SKM-1 treated with dmso at 0.1 percent for 144 hours (cell line): ENCODE measurements around the gene S100P.
A peak's percentile ranks its signal among the peaks of the same experiment; 100 is the strongest.

Experiments used
- DNase-seq: peaks from one replicate; lab custom pipeline; 2025; ENCODE audit not compliant: unreplicated experiment; lab: John Stamatoyannopoulos, UW

S100P gene

DNA sequence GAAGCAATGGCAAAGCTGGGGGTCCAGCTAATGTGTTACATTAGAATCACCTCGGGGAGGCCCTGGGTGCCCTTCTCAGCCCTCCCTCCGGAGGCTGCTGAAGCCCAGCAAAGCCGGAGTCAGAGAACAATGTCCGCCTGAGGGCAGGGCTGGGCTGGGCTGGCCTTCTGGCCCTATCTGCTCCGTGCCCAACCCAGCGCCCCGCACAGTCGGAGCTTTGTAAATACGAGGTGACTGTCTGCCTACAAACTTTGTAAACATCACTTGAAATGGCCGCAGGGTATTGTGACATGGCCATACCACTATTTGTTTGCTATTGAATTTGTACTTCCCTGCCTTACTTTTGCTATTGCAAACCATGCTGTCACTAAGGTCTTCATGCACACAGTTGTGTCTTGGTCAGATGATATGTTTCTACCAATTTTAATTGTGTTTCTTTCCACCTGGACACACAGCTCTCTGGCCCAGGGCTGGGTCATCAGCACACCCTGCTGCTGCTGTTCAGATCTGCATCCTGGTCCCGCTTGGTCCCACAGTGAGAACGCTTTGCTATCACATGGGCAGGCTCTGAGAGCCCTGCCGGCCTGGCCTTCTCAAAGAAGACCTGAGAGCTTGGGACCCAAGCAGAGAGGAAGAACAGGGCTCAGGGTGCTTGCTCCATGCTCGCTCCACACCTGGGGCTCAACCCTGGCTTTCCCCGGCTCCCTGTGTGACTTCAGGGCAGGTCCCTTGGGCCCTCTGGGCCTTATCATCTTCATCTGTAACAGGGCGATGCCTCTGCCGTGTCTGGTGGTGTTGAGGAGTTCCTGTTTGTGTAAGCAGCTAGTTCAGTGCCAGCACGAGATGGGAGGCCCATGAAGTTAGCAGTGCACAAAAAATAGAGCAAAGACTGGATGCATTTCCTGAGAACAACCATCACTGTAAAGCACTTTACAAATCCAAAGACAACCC, 2.3 kb downstream of the S100P start:
- peak; percentile 41 for DNase-seq

DNA sequence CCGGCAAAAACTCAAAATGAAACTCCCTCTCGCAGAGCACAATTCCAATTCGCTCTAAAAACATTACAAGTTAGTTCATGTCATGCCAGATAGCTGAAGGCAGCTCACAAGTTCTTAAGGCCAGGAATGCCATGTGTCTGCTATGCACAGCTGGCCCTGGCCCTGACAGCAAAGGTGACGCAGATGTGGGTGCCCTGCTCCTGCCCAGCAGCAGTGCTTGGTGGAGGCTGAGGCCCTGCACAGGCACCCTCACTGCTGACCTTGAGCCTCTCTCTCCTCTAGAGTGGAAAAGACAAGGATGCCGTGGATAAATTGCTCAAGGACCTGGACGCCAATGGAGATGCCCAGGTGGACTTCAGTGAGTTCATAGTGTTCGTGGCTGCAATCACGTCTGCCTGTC, 2.9 kb downstream of the S100P start:
- no peak for DNase-seq

DNA sequence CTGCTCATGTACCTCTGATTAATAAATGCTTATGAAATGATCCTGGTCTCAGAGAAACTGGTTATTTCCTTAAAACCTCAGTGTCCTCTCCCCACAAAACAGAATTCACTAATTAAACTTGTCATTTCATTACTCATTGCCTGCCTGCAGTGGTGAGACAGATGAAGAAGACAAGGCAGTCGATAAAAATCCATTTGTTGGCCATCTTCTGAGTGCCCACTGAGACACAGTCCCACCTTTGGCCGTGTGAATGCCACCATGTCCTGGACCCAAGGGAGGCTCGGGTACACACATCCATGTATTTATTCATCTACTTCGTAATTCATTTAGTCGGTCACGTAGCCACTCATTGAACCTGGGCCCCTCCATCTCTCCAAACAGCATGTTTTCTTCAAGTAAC, 3.5 kb downstream of the S100P start:
- no peak for DNase-seq

DNA sequence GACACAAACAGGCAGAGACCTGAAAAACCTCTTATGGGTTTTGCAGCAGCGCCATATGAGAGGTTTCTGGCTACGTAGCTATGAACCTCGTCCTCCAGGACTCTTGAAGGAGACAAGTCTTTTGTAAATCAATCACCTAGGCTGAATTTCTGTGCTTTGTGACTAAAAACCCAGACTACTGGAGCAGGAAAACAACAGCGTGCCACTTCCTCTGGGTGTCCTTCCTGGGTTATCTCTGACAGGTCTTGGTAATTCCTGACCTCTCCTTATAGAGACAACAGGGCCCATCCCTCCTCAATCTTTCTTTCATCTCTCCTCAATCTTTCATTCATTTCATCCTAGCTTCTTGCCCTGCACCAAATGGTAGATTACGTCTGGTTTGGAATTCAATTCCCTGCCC, 5.7 kb downstream of the S100P start:
- DNase-seq: no peak

DNA sequence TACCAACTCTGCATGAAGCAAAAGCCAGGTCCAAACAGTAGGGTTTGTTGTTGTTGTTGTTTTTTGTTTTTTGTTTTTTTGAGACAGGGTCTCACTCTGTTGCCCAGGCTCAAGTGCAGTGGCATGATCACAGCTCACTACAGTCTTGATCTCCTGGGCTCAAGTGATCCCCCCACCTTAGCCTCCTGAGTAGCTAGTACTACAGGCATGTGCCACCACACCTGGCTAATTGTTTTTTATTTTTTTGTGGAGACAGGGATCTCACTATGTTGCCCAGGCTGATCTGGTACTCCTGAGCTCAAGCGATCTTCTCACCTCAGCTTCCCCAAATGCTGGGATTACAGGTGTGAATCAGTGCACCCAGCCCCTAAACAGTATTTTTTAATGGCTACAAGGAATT, 6.2 kb downstream of the S100P start:
- no peak for DNase-seq

DNA sequence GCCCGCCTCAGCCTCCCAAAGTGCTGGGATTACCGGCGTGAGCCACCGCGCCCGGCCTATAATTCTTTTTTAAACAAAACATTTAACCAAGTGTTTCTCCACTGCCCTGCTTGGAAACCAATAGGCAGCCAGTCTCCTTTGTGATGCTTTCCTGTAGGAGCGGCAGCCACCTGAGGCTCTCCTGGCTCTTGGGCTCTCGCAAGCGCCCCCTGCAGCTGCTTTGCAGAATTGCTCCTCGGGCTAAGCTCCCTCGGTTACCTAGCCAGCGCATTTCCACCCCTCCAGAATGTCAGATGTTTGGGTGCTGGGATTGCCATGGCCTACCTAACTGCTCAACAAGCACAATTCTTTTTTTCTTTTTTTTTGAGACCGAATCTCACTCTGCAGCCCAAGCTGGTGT, 7.7 kb downstream of the S100P start:
- DNase-seq: peak; percentile 48

DNA sequence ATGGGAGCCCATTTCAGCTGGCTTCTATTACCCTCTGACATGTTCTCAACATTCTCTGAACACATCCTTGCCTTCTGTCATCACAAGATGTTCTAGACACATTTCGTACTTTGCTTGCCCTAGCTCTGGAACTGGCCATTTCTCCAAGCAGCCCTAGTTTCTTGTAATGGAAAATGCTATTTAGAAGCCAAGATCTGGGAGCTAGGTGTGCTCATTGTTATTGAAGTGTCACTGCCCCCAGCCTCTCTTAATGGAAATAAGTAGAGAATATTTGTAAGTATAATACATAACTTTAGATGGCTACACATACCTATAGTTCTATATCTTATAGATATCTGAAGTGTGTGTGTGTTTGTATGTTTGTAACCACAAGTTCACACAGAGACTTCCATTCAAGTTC, 9.1 kb downstream of the S100P start:
- no peak for DNase-seq

DNA sequence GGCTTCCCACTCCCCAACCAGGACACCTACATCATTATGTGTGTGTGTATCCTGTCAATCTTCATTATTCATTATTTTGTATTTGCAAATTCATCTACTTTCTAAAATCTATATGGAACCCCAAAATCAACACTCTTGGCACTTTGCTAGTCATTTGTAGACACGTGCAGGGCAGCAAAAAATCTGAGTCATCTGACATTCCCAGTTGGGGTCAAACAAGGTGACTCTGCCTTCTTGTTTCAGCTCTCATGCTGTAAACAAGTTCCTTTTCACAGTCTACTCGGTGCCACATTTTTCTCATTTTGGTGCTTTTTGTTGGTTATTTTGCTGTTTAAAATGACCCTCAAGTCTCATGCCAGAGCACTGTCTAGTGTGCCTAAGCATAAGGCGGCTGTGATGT, 10.1 kb downstream of the S100P start:
- DNase-seq: no peak

DNA sequence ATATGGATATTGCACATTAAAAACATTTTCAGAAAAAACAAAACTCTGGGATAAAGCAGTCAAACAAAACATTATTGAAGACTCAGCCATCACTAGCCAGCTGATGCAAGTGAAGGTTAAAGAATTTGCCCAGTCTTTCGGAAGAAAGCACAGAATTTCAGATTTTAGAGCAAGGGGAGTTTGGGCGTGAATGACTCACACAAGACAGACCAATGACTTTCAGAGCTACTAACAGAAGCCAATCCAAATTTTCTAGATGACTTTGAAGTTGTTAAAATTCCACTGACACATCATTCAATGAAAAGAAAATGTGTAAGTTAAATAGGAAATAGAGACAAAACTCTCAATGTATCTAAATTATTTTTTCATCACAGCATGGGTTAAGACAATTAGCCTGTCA, 12.0 kb downstream of the S100P start:
- no peak for DNase-seq

DNA sequence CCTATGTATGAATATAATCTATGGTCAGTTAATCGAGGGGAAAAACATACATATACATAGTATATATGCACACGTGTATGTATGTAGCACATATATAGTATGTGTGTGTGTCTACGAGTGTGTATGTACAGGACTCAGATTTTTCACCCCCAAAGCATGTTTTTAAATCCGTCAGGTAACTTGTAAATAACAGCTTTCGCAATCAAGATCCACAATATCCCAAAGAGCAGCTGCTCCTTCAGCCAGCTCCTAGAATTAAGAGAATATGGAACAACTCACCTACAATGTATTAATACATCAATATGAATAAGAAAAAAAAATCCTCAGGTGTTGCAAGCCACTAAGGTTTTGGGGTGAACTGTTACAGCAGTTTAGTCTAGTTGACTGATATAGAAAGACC, 12.5 kb downstream of the S100P start:
- no peak for DNase-seq

DNA sequence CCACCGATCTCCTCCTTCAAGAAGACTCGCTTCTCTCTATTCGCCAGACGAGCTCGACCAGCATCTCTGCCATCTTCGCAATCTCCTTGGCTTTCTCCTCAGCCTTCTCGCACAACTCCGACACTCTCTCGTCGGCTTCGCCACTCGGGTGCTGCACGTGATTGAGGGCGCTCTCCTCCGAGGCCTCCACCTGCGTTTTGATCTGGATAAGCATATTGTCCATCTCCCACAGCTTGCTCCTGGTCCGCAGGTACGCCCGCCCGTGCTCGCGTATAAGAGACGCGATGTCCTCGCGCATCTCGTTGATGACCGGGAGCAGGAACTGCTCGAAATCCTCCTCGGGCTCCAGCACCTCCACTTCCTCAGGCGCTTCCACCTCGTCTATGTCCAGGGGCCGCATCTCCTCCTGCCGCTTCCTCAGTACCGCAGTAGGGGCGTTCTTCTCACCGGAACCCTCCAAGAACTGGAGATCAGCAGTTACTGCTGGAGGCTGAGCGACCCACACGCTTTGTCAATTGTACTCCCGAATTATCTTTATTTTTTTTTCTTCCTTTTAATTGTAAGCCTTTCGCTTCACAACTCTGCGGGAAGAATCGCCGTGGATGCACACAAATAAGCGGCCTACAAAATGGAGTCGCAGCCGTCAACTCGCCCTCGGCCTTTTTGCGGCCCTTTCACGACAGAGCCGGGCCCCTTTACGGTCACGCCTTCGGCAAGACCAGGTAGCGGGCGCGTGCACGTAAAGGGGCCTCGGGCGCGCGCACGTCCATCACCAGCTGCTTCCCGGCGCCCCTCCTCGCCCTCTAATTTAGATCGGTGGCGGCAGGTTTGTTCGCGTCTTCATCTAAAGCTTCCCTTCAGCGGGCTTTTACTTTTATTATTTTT, 15.8 kb downstream of the S100P start, which contains the start of gene MRFAP1L1:
Gene MRFAP1L1 (minus strand): TSS at position 636 of the 885 bp plus-strand sequence. CDS start 236 bp downstream, at position 400.
- peak; percentile 99 for DNase-seq

DNA sequence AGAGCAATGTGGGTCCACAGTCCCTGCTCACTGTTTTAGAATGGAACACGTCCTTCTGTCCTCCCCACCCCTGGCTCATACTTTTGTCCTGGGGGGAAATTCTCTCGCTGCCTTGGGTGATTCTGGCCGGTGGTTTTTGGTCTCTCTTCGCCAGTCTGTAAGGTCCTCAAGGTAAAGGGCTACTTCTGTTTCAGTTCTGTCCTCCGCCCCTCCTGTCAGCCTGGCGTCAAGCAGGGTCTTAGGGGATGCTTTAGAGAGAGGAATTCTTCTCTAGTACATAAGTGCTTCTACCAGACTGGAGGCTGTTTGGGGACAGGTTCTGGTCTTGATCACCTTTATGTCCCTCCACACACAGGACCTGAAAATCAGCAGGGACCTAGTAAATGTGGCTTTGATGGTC, 16.6 kb downstream of the S100P start:
- DNase-seq: no peak

DNA sequence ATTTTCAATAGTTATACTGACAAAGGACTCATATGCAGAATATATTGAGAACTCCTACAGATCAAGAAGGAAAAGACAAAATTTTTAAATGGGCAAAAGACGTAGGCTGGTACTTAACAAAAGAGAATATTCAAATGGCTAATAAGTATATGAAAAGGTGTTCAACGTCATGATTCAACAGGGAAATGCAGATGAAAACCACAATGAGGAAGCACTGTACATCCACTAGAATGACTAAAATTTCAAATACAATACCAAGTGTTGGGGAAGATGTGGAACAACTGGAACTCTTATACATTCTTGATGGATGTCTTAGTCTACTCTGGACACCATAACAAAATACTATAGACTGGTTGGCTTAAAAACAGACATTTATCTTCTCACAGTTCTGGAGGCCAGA, 17.3 kb downstream of the S100P start:
- DNase-seq: peak; percentile 53

DNA sequence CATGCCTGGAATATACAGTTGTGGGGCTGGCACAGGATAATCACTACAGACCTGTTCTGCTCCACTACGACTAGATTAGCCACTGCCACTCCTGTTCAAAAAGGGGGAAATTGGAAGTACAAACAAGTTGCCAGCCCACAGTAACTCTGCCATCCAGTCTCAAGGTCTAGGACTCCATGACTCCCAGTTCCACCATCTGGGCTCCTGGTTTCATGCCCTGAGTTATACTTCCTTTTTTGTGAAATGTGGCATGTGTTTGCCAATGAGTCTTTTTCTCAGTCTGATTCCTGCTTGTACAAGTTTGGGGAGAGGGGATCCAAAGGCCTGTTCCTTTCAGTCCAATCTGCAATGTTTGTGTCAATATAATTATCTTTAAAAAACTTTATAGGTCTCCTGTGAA, 21.3 kb downstream of the S100P start:
- DNase-seq: no peak

DNA sequence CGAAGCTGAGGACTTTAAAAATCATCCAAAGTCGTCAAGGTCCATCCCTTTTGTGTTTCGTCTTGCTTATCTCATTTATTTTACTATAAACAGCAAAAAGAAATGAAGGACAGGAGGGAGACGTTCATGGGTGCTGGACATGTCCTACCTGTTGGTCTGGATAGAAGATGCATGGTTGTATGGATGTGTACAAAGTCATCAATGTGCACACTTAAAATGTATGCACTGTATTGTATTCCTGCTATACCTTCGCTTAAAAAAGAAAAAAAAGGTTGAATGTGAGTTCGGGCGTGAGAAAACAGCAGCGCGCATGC, 22.0 kb downstream of the S100P start:
- DNase-seq: no peak

DNA sequence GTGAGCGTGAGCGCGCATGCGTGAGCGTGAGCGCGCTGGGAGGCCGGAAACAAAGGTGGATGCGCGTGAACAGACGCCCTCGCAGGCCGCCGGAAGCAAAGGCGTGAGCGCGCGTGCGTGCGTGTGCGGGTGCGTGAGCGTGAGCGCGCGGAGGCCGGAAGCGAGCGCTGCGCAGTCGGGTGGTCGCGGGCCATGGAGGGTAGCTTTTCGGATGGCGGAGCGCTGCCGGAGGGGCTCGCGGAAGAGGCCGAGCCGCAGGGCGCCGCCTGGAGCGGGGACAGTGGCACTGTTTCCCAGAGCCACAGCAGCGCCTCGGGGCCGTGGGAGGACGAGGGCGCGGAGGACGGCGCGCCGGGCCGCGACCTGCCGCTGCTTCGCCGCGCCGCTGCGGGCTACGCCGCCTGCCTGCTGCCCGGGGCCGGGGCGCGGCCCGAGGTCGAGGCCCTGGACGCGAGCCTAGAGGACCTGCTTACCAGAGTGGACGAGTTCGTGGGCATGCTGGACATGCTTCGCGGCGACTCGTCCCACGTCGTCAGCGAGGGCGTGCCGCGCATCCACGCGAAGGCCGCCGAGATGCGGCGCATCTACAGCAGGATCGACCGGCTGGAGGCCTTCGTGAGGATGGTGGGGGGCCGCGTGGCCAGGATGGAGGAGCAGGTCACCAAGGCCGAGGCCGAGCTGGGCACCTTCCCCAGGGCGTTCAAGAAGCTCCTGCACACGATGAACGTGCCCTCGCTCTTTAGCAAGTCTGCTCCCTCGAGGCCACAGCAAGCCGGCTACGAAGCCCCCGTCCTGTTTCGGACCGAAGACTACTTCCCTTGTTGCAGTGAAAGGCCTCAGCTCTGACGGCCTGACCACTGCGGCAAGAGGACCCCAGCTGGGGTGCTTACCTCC, 22.6 kb downstream of the S100P start, which contains the start of gene BLOC1S4:
Gene BLOC1S4 (plus strand): TSS at position 157 of the 894 bp plus-strand sequence. CDS start 36 bp downstream, at position 193.
- DNase-seq: peak; percentile 97

DNA sequence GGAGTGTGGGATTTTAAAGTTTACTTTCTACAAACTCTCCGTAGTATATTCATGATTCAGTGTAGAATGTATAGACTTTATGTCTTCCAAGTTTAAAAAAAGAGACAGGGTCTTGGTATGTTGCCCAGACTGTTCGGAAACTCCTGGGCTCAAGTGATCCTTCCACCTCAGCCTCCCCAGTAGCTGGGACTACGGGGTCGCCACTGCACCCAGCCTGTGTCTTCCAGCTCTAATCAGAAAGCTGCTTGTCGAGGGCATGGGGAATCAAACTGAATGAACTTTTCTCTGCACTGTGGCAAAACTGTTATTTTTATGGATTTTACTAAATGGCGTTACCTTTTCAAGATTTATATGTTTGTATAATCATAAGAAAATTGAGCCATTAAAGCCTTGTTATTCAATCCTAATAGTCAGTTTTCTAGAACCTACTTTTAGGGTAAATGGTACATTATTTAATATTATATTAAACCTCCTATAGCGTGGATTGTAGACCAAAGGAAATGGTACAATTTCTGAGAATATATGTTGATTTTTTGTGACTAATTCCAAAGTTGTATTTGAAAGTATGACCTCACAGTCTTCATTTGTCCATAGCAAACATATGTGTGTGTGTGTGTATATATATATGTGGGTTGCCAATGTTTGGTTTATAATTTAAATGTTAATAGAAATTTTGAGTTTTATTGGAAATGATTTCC, 23.4 kb downstream of the S100P start:
- DNase-seq: no peak

DNA sequence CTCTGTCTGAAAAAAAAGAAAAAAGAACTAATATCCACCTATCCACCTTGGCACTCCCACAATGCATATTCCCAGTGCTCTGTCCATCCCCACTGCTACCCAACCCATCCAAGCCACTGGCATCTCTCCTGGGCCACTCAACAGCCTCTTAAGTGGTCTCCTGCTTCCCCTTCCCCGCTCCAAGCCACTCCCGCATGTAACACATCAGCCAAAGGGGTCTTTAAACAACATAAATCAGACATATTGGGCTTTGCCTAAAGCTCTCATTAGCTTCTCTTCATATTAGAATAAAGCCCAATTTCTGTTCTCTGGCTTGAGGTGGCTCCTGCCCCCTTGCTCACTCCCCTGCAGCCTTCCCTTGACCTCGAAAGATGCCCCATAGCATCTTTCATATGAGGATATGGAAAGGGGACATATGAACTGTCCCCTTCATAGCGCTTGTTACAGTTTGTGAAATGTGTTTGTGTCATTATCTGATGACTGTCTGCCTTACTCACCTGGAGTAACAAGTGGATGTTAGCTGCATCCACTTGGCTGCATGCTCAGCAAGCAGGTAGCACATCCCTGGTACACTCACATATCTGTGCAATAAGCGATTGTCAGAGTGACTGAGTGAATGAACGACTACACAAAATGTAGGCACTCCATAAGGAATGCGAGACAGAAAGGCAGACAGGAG, 25.4 kb downstream of the S100P start:
- DNase-seq: no peak

DNA sequence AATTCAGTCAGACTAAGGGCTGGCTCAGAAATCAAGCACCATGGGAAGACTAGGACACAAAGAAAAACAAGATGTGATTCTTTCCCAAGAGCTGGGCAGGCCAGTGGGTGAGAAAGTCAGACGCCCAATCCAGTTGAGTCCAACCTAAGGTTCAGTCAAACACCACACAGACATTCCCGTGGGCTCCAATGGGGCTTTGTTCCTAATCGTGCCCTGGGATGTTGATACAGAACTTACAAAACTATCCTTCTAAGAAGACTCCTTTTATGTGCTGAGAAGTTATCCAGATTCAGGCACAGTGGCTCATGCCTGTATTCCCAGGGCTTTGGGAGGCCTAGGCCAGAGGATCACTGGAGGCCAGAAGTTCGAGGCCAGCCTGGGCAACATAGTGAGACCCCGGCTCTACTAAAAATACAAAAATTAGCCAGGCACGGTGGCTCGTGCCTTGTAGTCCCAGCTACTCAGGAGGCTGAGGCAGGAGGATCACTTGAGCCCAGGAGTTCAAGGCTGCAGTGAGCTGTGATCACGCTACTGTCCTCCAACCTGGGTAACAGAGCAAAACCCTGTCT, 26.0 kb downstream of the S100P start:
- DNase-seq: no peak
